Cardiac muscle cell (in vitro differentiated cells and primary cell): ENCODE results near the gene FBXO36. TPM values are rescaled to one million over a fixed set of nuclear protein-coding genes. Genes with fewer than 3 reads are reported as not detected.
"Not testable (repeated sequence)": the region's sequence is repeated elsewhere in the genome, so short reads cannot be mapped to it uniquely, and the experiment has no call there.

Experiments used
- DNase-seq, 2 donors: peaks; one replicate each; pipeline versions ENCODE4 v3.0.0 to v3.0.0-alpha.2; 2010 to 2017; ENCODE audit warnings: low read depth in 1 of 2, low spot score in 1 of 2
- H3K27ac ChIP-seq: fragments of 200-600 bp; sonication (generic); 2 replicates; pipeline ENCODE4 v1.5.1; 2016
- H3K27me3 ChIP-seq: fragments of 200-600 bp; sonication (generic); 2 replicates; pipeline ENCODE4 v1.6.0; 2016; ENCODE audit warnings: control low read depth
- H3K36me3 ChIP-seq: fragments of 200-600 bp; sonication (generic); 2 replicates; pipeline ENCODE4 v1.5.1; 2016; ENCODE audit warnings: control low read depth
- H3K4me1 ChIP-seq: fragments of 200-600 bp; sonication (generic); 2 replicates; pipeline ENCODE4 v1.8.1; 2017; ENCODE audit warnings: low read depth, mild to moderate bottlenecking, mixed run types
- H3K4me3 ChIP-seq: fragments of 200-600 bp; sonication (generic); 2 replicates; pipeline ENCODE4 v1.5.1; 2016; ENCODE audit warnings: mild to moderate bottlenecking
- H3K9me3 ChIP-seq: fragments of 200-600 bp; sonication (generic); 2 replicates; pipeline ENCODE4 v1.5.1; 2017; ENCODE audit warnings: low read depth, mild to moderate bottlenecking, control low read depth
- polyA plus RNA-seq: library from polyadenylated mRNA; unstranded; fragments of >200 nt; fragmentation: Nextera tagmentation; extraction: Ambion mirVana; gene quantifications from 2 replicates; pipeline ENCODE4 v1.2.1, GENCODE V29; 2016
- total RNA-seq: library from RNA; depleted of rRNA; stranded (reverse); fragments of >200 nt; gene quantifications from 2 replicates; pipeline ENCODE4 v1.2.3, GENCODE V29; 2016
- TF ChIP-seq, protein P1 (sequence below): IDR thresholded peaks from 2 replicates; pipeline ENCODE4 v1.5.1; 2012; ENCODE audit warnings: low read depth, mild to moderate bottlenecking, low read length

Gene FBXO36
- total and polyA plus RNA-seq, 2 experiments from 2014 or later: 4.8 to 5.7 TPM

DNA sequence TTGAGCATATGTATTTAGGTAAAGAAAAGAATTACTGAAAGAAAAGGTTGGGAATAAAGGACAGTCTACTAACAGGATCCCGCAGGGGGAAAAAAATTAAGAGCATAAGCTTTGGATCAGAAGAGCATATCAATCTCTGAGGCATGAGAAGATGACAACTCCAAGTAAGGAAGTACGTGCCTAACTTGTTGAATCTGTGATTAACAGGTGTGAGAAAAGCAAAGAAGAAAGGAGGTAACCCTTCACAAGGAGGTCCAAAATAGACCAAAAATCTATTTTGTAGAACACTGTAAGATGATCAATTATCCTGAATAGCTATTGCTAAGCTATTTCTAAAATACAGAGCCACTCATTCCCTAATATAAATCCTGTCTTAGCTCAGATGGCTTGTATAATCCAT is 33.3 kb upstream of the FBXO36 start:
- no peaks in the 10 kb centered on the region for H3K27me3 ChIP-seq
- no peaks in the 10 kb centered on the region for H3K9me3 ChIP-seq
- TF ChIP-seq, protein P1, sequence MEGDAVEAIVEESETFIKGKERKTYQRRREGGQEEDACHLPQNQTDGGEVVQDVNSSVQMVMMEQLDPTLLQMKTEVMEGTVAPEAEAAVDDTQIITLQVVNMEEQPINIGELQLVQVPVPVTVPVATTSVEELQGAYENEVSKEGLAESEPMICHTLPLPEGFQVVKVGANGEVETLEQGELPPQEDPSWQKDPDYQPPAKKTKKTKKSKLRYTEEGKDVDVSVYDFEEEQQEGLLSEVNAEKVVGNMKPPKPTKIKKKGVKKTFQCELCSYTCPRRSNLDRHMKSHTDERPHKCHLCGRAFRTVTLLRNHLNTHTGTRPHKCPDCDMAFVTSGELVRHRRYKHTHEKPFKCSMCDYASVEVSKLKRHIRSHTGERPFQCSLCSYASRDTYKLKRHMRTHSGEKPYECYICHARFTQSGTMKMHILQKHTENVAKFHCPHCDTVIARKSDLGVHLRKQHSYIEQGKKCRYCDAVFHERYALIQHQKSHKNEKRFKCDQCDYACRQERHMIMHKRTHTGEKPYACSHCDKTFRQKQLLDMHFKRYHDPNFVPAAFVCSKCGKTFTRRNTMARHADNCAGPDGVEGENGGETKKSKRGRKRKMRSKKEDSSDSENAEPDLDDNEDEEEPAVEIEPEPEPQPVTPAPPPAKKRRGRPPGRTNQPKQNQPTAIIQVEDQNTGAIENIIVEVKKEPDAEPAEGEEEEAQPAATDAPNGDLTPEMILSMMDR: no peak
- peak overlapping the region; percentile 49 for H3K27ac ChIP-seq
- peaks cover 39% of the 10 kb centered on the region for H3K4me1 ChIP-seq
- H3K36me3 ChIP-seq: no peaks in the 10 kb centered on the region
- no peak for DNase-seq
- H3K4me3 ChIP-seq: no peak overlapping the region

DNA sequence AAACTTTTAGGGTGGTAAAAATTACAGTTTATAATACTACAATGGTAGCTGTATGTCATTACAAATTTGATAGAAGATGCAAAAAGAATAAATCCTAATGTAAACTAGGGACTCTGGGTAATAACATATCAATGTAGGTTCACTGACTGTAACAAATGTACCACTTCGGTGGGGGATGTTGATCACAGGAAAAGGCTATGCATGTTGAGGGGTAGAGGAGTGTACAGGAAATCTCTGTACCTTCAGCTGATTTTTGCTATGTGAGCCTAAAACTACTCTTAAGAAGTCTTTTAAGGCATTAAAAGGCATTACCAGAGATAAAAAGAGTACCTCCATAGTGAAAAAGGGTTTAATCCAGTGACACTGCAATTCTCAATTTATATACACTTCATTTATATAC is 25.4 kb upstream of the FBXO36 start:
- TF ChIP-seq, protein P1: no peak
- no peaks in the 10 kb centered on the region for H3K27me3 ChIP-seq

DNA sequence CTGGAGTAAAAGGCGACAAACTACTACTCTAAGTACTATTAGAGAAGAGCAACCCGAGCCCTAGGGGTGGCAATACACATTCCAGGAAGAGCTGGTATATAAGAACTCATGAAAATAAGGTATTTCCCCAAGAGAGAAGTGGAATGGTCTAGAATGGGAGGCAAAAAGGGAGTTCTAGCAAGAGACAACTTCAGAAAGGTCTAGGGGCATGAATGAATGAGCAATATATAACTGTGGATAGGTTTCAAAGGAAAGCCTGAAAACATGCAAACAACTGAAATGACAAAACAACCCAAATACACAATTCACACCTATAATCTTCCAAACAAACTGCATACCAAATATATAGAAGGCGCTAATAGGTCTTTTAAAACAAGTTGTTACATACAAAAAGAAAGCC is 22.7 kb upstream of the FBXO36 start:
- Histone ChIP-seq H3K27ac (peak overlapping the region; percentile 29), H3K4me3 (no peak overlapping the region), H3K4me1 (peaks cover 24% of the 10 kb centered on the region), H3K36me3 (no peaks in the 10 kb centered on the region), H3K27me3 (no peaks in the 10 kb centered on the region), H3K9me3 (no peaks in the 10 kb centered on the region)
- TF ChIP-seq, protein P1: no peak
- no peak for DNase-seq

More for the DNA sequence above, 25.4 kb upstream of the FBXO36 start:
- Histone ChIP-seq H3K36me3 (no peaks in the 10 kb centered on the region), H3K4me1 (peaks cover 29% of the 10 kb centered on the region), H3K27ac (no peak overlapping the region), H3K9me3 (no peaks in the 10 kb centered on the region), H3K4me3 (no peak overlapping the region)
- DNase-seq: no peak

DNA sequence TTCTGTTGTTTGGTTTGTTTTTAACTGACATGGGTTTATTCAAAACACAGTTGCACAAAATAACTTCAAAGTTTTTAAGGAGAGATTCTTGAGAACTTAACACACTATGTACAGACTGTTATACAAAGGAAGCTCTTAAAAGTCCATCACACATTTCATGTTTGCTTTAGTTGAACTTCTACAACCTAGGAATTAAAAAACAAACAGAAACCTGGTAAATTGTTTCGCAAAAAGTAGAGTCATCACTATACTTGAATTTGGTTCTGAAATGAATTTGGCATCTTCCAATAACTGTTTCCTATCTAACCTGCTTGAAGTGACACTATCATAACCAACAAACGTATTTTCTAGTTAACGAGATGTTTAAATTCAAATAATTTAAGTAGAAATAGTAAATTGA is 22.3 kb upstream of the FBXO36 start:
- Histone ChIP-seq H3K27ac (peak overlapping the region; percentile 29), H3K4me1 (peaks cover 20% of the 10 kb centered on the region), H3K4me3 (no peak overlapping the region), H3K27me3 (no peaks in the 10 kb centered on the region), H3K36me3 (no peaks in the 10 kb centered on the region), H3K9me3 (no peaks in the 10 kb centered on the region)
- TF ChIP-seq, protein P1: no peak
- DNase-seq: no peak

DNA sequence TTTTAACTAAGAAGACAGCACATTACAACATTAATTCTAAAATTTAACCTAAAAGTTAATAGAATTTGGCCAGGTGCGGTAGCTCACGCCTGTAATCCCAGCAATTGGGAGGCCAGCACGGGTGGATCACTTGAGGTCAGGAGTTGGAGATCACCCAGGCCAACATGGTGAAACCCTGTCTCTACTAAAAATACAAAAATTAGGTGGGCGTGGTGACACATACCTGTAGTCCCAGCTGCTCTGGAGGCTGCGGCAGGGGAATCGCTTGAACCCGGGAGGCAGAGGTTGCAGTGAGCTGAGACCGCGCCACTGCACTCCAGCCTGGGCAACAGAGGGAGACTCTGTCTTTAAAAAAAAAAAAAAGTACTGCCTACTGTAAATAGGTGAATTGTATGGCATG is 21.8 kb upstream of the FBXO36 start:
- H3K9me3 ChIP-seq, H3K36me3 ChIP-seq, DNase-seq, H3K4me3 ChIP-seq, H3K27me3 ChIP-seq: not testable (repeated sequence)
- H3K27ac ChIP-seq: peak overlapping the region; percentile 29
- H3K4me1 ChIP-seq: peaks cover 17% of the 10 kb centered on the region

DNA sequence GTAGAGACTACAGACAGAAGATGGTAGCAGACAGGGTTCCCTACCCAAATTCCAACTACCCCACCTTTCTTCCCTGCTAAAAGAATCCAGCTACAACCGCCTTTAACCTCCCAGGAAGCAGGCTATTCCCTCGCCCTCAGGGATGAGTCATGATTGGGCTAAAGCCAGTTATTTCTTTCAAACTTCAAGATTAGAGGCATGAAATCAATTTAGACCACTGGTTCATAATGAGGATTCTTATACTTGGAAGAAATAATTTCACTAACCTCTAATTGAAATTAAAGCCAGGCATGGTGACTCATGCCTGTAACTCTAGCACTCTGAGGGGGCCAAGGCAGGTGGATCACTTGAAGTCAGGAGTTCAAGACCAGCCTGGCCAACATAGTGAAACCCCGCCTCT is 20.5 kb upstream of the FBXO36 start:
- H3K4me3 ChIP-seq: no peak overlapping the region
- no peaks in the 10 kb centered on the region for H3K36me3 ChIP-seq
- peak in 1 of 2 donors; percentile 74 for DNase-seq
- TF ChIP-seq, protein P1: no peak
- H3K9me3 ChIP-seq: no peaks in the 10 kb centered on the region
- H3K27ac ChIP-seq: no peak overlapping the region
- peaks cover 14% of the 10 kb centered on the region for H3K4me1 ChIP-seq
- no peaks in the 10 kb centered on the region for H3K27me3 ChIP-seq
